Spleen (tissue), 11 donors: ENCODE measurements around the gene TMEM37. TPM values are rescaled to one million over a fixed set of nuclear protein-coding genes. Genes with fewer than 3 reads are reported as not detected.

Source experiments
- DNase-seq: peaks from one replicate; pipeline ENCODE4 v3.0.0-alpha.2; 2020
- H3K27ac ChIP-seq, 8 donors: fragments of 200-600 bp; sonication (generic) in 7 of 8; 1 replicate in 4 of 8; 2 replicates in 4 of 8; pipeline versions ENCODE4 v1.5.0 to v1.8.0; 2016 to 2021; ENCODE audit warnings: inconsistent platforms in 4 of 8, mild to moderate bottlenecking in 4 of 8, moderate library complexity in 1 of 8
- H3K27me3 ChIP-seq, 7 donors: fragments of 200-600 bp; sonication (generic) in 6 of 7; replicated peaks in 1 of 7; 1 replicate in 4 of 7; 2 replicates in 3 of 7; pipeline versions ENCODE4 v1.5.0 to v1.8.0; 2016 to 2021; ENCODE audit warnings: inconsistent platforms in 3 of 7, mild to moderate bottlenecking in 1 of 7
- H3K36me3 ChIP-seq, 6 donors: fragments of 200-600 bp; sonication (generic) in 5 of 6; 1 replicate in 4 of 6; 2 replicates in 2 of 6; pipeline versions ENCODE4 v1.5.0 to v1.8.0; 2016 to 2021; ENCODE audit warnings: inconsistent platforms in 2 of 6
- H3K4me1 ChIP-seq, 6 donors: fragments of 200-600 bp; sonication (generic) in 5 of 6; 1 replicate in 3 of 6; 2 replicates in 3 of 6; pipeline versions ENCODE4 v1.5.0 to v1.8.0; 2016 to 2021; ENCODE audit warnings: inconsistent platforms in 3 of 6
- H3K4me3 ChIP-seq, 8 donors: fragments of 200-600 bp; sonication (generic) in 7 of 8; 1 replicate in 4 of 8; 2 replicates in 4 of 8; pipeline versions ENCODE4 v1.5.0 to v1.8.0; 2016 to 2021; ENCODE audit warnings: inconsistent platforms in 4 of 8, mild to moderate bottlenecking in 4 of 8, moderate library complexity in 2 of 8
- H3K9me3 ChIP-seq, 8 donors: fragments of 200-600 bp; sonication (generic) in 7 of 8; 1 replicate in 4 of 8; 2 replicates in 4 of 8; pipeline versions ENCODE4 v1.5.0 to v1.8.0; 2016 to 2021; ENCODE audit warnings: inconsistent platforms in 4 of 8
- CTCF ChIP-seq, 11 experiments: fragments of 200-600 bp in 7 of 11; fragments of 450-650 bp in 4 of 11; sonication (generic) in 4 of 11; IDR thresholded peaks in 8 of 11; conservative IDR thresholded peaks in 3 of 11; 1 replicate in 7 of 11; 2 replicates in 4 of 11; pipeline versions ENCODE4 v1.4.0 to v1.8.0; 2016 to 2021; ENCODE audit warnings: antibody characterized with exemption in 11 of 11, inconsistent platforms in 4 of 11, mild to moderate bottlenecking in 1 of 11
- POLR2A ChIP-seq, 3 donors: fragments of 450-650 bp; IDR thresholded peaks; one replicate each; pipeline ENCODE4 v1.5.1; 2017; ENCODE audit warnings: antibody characterized with exemption in 3 of 3, mild to moderate bottlenecking in 1 of 3
- POLR2AphosphoS5 ChIP-seq, 3 donors: sonication (generic); formaldehyde crosslinking; IDR thresholded peaks; one replicate each; pipeline ENCODE4 v1.5.1; 2017; ENCODE audit warnings: antibody characterized with exemption in 3 of 3
- WGBS, 5 donors: extraction: QIAGEN DNeasy Blood & Tissue Kit in 3 of 5; methylation state at CpG; one replicate each; pipeline versions ENCODE4 v1.1.5 to v1.1.7; 2013 to 2018; 5-methylcytosine and 5-hydroxymethylcytosine counted together
- intact Hi-C: fragments of 100-400 bp; cut with DNase I; formaldehyde crosslinking; loops from one replicate; pipeline ENCODE4 v1.15.0; 2023; ENCODE audit warnings: low total_unique reads
- polyA plus RNA-seq, 3 donors: library from polyadenylated mRNA; stranded (reverse); fragments of 200-250 nt; gene quantifications; one replicate each; pipeline ENCODE4 v1.2.1, GENCODE V29; 2013
- total RNA-seq, 7 donors: library from RNA; depleted of rRNA in 3 of 7; stranded (reverse); fragments of >200 nt in 3 of 7; fragmentation: NEBNext Ultra II Directional in 4 of 7; extraction: Animal tissue kit (Norgen Biotek cat#: 25700) in 4 of 7; gene quantifications; one replicate each; pipeline versions ENCODE4 v1.1.0 to v1.2.1, GENCODE V29; 2016 to 2021
- donor health status: healthy with polysubstance abuse.
- donor health status: DM: no; HTN: no; CAD: no; lungs with moderate emphysema.
- donor health status: DM: no; HTN: no; CAD: no.
- donor health status: Bipolar disorder and iron deficiency.
- donor health status: healthy.
- donor health status: DM: no; HTN: no; CAD: no.
- donor health status: DM: yes; HTN: yes; CAD: no.

TMEM37 gene
- total and polyA plus RNA-seq, 10 donors, result 5.9 to 53.2 (median 25.1) TPM

- TF ChIP-seq POLR2AphosphoS5 (IDR thresholded peaks at IDR 0.05) (peak; percentile 22 to 70 (median 53)), CTCF (IDR thresholded peaks at IDR 0.05 in 8 of 11, conservative IDR thresholded peaks at IDR 0.05 in 3 of 11) (no peak)
- H3K4me3 ChIP-seq, result peak overlapping the region; percentile 16 to 73 (median 45)
- H3K9me3 ChIP-seq, result no peaks in the 10 kb centered on the region
- no peak for DNase-seq
- peaks cover 0 to 76% (median 13%) of the 10 kb centered on the region in 7 donors for H3K27me3 ChIP-seq
- WGBS, 5 donors, result 6 to 16% (median 11%) methylated on average over 21 to 53 of the region's 53 CpGs
- peak overlapping the region in 6 of 8 donors; percentile 49 to 81 (median 59) for H3K27ac ChIP-seq
- peaks cover 3 to 71% (median 38%) of the 10 kb centered on the region in 6 donors for H3K4me1 ChIP-seq
- intact Hi-C loops, result no loop called here
- peaks cover 0 to 6% (median 0%) of the 10 kb centered on the region in 6 donors for H3K36me3 ChIP-seq
Measured at GRCh38 chr2:119431976-119432850, 559 bp downstream of the TMEM37 start.

- Histone ChIP-seq H3K9me3 (no peaks in the 10 kb centered on the region), H3K36me3 (peaks cover 0 to 6% (median 0%) of the 10 kb centered on the region in 6 donors), H3K27me3 (peaks cover 0 to 68% (median 13%) of the 10 kb centered on the region in 7 donors), H3K27ac (peak overlapping the region in 3 of 8 donors; percentile 49 to 81 (median 78)), H3K4me3 (peak overlapping the region in 7 of 8 donors; percentile 0 to 73 (median 45)), H3K4me1 (peaks cover 3 to 64% (median 38%) of the 10 kb centered on the region in 6 donors)
- TF ChIP-seq POLR2AphosphoS5 (IDR thresholded peaks at IDR 0.05), result no peak
- TF ChIP-seq POLR2A (IDR thresholded peaks at IDR 0.05), result no peak
- no peak for TF ChIP-seq CTCF (IDR thresholded peaks at IDR 0.05 in 8 of 11, conservative IDR thresholded peaks at IDR 0.05 in 3 of 11)
- 89 to 98% (median 91%) methylated on average over 17 of the region's 17 CpGs for WGBS, 5 donors
- DNase-seq, result no peak
- intact Hi-C loops, result no loop called here
Measured at GRCh38 chr2:119432851-119433522, 1.3 kb downstream of the TMEM37 start.

- TF ChIP-seq POLR2AphosphoS5 (IDR thresholded peaks at IDR 0.05) (no peak), POLR2A (IDR thresholded peaks at IDR 0.05) (no peak), CTCF (IDR thresholded peaks at IDR 0.05 in 8 of 11, conservative IDR thresholded peaks at IDR 0.05 in 3 of 11) (no peak)
- no peak overlapping the region for H3K27ac ChIP-seq
- WGBS, 5 donors, result 76 to 85% (median 77%) methylated on average over 10 of the region's 10 CpGs
- peak overlapping the region in 3 of 8 donors; percentile 50 to 73 (median 59) for H3K4me3 ChIP-seq
- intact Hi-C loops, result no loop called here
- peaks cover 0 to 6% (median 0%) of the 10 kb centered on the region in 6 donors for H3K36me3 ChIP-seq
- H3K4me1 ChIP-seq, result peaks cover 0 to 56% (median 36%) of the 10 kb centered on the region in 6 donors
- peaks cover 0 to 67% (median 13%) of the 10 kb centered on the region in 7 donors for H3K27me3 ChIP-seq
- no peak for DNase-seq
- H3K9me3 ChIP-seq, result no peaks in the 10 kb centered on the region
Measured at GRCh38 chr2:119433636-119434327, 2.1 kb downstream of the TMEM37 start.
